GM21367 (cell line): ENCODE data around the gene NOC2L.
A peak's percentile ranks its signal among the peaks of the same experiment; 100 is the strongest.

Experiments
- ATAC-seq: cut with Tn5 transposase; IDR thresholded peaks from one replicate; pipeline ENCODE4 v1.9.1; 2021; ENCODE audit not compliant: unreplicated experiment

NOC2L gene

DNA sequence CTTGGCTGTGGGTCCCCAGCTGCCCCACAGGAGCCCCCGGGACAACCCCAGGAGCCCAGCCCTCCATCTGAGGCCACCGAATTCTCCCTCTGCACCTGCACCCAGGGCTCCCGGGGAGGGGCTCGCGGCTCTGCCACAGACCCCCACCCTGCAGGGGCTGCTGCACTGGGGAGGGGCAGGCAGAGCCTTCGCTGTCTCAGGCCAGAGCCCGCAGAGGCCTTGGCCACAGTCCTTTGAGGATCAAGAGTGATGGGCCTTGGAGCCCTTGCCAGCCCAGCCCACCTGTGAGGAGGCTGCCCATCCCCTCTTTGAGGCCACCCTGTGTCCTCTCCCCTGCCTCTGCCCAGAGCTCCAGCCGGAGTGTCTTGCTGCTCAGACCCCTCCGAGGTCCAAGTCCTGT lies 16.3 kb upstream of the NOC2L start:
- ATAC-seq: no peak

DNA sequence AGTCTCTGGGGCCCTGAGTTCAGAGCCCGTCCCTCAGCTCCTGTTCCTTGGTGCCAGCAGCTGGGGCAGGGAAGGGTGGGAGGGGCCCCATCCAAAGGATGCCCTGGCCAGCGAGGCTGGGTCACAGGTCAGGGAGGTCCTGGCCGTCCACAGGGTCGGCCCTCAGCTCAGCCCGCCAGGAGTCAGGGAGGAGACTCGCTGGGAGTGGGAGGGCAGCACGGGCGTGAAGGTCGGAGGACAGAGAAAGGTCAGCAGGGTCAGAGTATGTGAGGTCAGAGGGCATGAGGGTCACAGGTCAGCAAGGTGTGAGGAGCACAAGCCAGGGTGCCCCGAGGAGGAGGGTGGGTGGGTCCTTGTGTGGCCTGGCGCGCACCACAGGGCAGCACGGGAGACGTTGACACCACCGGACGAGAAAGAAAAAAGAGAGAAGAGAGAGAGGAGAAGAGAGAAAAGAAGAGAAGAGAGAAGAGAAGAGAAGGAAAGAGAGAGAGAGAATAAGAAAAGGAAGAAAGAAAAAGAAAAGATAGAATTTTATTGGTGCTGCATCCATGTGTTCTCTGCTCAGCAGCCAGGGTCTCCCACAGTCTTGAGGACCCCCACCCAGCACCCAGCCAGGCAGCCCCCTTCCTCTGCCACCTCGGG lies 15.8 kb upstream of the NOC2L start:
- no peak for ATAC-seq

DNA sequence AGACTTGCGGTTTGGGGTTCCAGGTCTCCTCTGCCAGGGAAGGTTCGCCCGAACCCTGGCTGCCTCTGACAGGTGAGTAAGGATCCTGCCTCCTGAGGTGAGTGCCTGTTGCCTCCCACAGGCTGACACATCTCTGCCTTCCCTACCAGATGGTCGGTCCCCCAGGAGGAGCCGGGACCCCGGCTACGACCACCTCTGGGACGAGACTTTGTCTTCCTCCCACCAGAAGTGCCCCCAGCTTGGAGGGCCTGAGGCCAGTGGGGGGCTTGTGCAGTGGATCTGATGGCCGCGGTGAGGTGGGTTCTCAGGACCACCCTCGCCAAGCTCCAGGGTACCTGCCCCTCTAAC lies 15.2 kb upstream of the NOC2L start:
- ATAC-seq: no peak

DNA sequence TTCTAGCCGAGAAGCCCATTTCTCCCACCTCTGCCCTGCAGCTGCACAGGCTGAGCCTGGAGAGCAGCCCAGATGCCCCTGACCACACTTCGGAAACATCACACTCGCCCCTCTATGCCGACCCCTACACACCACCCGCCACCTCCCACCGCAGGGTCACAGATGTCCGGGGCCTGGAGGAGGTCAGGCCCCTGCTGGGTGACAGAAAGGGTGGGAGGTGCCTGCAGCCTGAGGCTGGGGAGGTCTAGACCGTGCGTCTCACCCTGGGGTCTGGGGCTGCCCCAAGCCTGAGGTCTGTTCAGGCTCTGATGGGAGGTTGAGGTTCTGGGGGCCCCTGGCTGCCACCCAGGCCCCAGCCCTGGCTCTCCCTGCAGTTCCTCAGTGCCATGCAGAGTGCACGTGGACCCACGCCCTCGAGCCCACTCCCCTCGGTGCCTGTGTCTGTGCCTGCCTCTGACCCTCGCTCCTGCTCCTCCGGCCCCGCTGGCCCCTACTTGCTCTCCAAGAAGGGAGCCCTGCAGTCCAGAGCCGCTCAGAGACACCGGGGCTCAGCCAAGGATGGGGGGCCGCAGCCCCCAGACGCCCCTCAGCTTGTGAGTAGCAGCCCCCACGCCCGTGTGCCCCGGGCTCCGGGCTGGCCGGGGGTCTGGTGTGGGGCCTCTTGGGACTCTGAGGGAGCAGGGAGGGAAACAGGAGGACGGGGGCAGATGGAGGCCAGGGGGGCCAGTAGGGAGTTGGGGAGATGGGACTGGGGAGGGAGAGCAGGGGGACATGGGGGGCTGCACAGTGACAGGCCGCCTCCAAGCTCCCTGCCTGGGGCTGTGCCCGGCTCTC lies 14.6 kb upstream of the NOC2L start:
- no peak for ATAC-seq

DNA sequence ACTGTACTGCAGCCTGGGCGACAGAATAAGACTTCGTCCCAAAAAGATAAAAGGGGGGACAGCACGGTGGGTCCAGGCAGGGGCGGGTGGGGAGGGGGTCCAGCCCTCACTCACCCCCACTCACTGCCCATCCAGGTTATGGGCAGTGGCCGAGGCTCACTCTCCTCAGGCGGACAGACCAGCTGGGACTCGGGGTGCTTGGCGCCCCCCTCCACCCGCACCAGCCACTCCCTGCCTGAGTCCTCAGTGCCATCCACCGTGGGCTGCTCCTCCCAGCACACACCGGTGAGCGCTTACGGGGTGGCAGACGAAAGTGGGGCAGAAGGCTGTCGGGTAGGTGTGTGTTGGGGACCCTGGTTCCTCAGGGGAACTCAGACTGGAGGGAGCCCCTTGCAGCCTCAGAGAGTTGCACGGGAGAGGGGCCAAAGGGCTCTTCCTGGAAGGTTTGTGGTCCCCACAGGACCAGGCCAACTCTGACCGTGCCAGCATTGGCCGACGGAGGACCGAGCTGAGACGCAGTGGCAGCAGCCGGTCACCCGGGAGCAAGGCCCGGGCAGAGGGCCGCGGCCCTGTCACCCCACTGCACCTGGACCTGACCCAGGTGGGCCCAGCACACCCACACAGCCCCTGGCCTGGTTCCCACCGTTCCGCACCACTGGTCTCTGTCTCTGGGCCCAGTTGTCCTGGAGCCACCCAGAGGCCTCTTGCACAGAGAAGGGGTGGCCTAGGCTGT lies 13.8 kb upstream of the NOC2L start:
- ATAC-seq: no peak

DNA sequence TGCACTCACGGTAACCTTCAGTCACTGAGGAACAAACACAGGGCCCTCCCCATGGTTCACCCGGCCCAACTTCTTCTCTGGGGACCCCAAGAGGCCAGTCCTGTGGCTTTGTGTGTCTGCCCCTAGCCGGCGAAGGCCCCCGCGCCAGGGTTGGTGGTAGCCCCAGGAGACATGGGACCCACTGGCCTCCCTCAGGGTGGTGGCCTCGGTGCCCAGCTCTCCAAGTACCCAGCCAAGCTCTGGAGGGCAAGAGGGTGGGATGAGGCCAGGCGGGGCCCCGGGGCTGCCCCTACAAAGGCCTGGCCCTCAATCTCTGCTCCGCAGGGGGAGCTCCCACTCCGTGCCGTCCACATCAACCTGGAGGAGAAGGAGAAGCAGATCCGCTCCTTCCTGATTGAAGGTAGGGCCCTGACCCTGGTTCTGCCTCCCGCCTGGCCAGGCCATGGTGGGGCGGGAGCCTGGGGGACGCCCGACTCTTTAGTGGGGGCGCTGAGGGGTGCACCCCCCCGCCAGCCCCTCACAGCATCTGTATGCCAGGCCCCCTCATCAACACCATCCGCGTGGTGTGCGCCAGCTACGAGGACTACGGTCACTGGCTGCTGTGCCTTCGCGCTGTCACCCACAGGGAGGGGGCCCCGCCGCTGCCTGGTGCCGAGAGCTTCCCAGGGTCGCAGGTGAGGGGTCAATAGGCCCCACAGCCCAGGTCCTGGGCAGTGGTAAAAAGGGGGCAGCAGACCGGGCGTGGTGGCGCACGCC lies 12.9 kb upstream of the NOC2L start:
- ATAC-seq: no peak

DNA sequence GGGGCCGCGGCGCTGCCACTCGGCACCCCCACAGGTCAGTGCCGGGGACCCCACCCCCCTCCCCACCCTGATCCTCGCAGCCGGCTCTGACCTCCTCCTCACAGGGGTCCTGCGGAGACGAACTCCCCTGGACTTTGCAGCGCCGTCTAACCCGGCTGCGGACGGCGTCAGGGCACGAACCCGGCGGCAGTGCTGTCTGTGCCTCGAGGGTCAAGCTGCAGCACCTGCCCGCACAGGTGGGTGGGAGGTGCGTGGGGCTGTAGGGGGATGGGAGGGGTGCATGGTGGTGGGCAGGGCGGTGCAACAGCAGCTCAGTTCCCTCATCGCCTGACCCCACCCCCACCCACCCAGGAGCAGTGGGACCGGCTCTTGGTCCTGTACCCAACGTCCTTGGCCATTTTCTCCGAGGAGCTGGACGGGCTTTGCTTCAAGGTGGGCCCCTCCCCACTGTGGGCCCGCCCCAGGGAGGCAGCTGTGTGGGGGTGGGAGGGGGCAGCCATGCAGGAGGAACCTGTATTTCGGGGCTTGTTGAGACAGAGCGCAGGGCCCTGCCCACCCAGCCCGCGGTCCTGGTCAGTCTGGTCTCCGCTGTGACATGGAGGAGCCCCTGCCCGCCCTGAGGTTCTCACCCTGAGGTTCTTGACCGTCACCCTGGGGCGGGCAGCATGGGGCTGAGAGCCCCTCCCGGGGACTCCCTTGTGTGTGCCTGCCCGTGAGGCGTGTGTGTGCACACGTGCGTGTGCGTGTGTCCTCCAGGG lies 12.1 kb upstream of the NOC2L start:
- no peak for ATAC-seq

DNA sequence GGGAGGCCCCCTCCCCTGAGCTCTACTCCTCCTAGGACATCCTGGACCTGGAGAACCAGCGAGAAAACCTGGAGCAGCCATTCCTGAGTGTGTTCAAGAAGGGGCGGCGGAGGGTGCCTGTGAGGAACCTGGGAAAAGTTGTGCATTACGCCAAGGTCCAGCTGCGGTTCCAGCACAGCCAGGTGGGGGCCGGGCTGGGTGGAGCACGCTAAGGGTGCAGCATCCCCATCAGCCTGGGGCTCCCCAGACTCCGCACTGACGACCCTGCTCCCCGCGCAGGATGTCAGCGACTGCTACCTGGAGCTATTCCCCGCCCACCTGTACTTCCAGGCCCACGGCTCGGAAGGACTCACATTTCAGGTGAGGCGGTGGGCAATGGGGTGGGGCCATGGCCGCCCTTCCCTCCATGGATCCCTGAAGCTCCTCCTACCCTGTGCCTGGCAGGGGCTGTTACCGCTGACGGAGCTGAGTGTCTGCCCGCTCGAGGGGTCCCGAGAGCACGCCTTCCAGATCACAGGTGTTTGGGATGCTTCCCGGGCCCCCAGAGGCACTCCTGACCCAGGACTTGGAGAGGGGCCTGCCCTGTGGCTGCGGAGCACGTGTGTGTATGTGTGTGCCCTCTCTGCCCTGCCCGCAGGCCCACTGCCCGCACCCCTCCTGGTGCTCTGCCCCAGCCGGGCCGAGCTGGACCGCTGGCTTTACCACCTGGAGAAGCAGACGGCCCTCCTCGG lies 11.4 kb upstream of the NOC2L start:
- ATAC-seq: no peak

DNA sequence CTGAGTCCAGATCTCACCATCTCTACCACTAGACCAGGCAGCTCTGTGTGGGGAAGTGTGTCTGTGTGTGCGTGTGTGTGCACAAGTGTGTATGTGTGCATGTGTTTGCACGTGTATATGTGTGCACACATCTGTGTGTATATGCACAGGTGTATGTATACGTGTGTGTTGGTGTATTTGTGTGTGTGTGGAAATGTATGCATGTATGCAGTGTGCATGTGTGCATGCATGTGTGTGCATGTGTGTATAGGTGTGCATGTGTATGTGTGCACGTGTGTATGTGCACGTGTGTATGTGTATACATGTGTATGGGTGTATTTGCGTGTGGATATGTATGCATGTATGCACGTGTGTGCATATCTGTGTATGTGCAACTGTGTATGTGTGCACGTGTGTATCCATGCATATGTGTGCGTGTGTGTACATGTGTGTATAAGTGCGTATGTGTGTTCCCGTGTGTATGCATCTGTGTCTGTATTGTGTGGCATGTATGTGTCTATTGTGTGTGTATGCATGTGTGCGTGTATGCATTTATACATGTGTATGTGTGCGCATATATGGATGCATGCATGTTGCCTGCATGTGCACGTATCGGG lies 10.3 kb upstream of the NOC2L start:
- no peak for ATAC-seq

DNA sequence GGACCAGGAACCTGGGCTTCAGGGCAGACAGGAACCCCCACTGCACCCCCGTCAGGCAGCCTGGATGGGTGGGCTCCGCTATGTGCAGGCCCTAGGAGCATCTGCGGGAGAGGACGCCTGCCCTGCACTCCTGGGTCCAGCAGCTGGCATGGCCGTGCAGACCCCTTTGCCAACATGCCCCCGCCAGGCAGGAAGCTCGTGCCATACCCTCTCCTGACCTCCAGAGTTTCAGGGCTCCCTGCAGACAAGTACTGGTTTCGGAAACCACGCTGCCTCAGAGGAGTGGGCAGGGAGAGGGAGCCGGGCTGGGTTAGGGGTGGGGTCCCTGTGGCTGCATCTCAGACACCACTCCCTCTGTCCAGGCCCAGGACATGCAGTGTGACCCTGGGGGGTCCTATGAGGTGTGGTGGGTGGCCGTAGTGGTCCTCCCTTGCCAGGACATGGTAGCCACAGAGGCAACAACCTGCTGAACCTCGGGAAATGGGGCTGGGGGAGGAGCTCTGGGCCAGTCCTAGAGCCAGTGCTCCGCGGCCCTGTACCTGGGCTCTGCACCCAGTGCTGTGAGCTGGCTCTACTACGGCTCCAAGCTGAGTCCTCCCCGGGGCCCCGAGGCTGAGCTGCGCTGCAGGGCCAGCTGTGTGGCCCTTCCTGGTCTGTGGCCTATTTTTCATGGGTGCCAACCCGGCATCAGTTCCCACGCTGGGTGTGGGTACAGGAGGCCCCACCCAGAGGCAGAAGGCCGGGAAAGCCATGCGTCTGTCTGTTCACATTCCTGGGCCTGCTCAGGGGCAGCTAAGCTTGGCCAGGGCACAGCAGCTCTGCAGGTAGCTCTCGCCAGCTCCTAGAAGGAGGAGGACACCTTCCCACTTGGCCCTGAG lies 8.6 kb upstream of the NOC2L start:
- ATAC-seq: no peak

DNA sequence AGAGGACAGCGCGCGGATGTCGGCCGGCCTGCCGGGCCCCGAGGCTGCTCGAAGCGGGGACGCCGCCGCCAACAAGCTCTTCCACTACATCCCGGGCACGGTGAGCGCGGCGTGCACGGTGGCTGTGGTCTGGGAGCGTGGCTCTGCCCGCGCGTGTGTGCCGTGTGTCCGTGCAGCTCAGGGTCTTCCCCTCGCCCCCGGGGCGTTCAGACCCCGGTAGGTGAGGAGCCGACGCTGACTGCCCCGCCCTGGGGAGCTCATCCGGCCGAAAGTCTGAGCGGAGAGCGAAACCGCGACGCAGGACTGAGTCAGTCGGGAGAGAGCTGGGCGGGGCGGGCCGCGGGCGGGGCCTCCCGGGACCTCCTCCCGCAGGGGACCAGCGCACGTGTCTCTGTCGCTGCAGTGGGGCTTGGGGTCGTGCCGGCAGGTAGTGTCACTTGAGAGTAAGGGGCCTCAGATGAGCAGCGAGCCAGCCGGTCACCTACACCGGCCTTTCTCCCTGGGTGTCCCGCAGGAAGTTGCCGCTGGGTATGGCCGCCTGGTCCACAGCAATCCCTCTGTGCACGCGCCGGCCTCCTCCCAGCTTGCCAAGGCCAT lies 7.7 kb upstream of the NOC2L start:
- ATAC-seq: peak; percentile 43

DNA sequence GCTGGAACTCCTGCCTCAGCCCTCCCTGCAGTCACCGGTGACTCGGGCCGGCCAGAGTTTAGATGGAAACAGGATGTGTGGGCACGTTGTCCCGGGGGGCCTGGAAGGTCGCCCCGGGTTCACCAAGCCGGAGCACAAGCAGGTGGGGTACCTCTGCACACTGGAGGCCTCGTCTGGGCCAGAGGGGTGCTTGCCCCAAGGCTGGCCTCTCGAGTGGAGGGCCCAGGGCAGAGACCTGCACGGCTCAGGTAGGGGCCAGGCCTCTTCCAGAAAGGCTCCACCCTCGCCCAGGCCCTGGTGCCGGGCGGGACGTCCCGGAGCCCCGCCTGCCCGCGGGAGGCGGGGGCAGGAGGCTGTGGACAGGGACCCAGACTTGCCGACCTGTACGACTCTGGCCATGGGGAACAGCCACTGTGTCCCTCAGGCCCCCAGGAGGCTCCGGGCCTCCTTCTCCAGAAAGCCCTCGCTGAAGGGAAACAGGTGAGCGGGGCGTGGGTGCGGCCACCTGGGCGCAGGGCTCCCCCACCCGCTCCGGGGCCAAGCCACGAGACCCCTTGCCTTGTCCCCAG lies 7.2 kb upstream of the NOC2L start, which contains the start of gene PLEKHN1:
PLEKHN1 (plus strand) TSS at position 348 of the 569 bp plus-strand sequence; CDS start at position 398, 50 bp downstream.
- peak; percentile 30 for ATAC-seq

DNA sequence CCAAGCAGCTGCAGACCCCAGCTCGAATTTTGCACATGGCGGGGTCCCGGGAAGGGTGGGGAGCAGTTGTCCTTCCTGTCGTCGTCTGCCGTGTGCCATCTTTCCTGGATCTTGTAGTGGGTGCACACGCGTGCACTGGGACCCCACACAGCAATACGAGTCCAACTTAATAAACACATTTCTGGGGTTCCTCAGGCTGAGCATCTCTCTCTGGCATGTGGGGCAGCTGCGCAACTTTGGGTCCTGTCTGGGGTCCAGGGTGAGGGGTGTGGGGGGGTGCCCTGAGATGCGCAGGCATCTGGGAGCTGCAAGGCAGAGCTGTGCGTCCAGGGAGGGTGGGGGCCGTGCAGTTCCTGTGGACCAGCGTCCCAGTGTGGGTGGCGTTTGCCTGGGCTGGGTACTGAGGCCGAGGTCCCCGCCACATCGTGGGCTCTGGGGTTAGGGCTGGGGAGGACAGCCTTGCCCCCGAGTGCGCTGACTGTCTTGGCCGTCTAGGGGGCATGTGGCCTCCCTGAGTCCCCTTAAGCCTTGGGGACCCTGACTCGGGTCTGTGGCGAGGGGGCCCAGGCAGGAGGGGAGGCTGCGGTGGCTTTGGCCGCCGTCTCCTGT lies 6.6 kb upstream of the NOC2L start:
- no peak for ATAC-seq

DNA sequence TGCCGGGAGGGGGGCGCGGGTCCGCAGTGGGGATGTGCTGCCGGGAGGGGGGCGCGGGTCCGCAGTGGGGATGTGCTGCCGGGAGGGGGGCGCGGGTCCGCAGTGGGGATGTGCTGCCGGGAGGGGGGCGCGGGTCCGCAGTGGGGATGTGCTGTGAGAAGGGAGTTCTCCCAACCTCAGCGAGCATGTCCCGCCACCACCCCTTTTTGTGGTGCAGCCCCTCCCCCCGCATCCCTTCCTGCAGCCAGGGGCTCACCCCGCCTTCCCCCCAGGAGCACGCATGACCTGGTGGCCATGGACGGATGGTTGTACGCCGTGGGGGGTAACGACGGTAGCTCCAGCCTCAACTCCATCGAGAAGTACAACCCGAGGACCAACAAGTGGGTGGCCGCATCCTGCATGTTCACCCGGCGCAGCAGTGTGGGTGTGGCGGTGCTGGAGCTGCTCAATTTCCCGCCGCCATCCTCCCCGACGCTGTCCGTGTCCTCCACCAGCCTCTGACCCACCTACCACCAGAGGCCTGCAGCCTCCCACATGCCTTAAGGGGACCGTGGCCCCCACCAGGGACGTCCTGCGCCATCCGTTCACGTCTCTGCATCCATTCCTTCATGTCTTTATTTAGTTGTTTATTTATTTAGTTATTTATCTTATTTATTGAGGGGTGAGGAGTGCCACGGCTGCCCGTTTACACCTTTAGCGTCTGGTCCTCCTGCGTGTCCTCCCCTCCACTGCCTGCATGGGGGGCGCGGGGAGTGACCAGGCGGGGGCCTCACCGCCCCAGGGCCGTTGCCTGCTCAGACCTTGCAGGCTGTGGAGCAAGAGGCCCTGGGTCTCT lies 5.9 kb upstream of the NOC2L start:
- ATAC-seq: no peak

DNA sequence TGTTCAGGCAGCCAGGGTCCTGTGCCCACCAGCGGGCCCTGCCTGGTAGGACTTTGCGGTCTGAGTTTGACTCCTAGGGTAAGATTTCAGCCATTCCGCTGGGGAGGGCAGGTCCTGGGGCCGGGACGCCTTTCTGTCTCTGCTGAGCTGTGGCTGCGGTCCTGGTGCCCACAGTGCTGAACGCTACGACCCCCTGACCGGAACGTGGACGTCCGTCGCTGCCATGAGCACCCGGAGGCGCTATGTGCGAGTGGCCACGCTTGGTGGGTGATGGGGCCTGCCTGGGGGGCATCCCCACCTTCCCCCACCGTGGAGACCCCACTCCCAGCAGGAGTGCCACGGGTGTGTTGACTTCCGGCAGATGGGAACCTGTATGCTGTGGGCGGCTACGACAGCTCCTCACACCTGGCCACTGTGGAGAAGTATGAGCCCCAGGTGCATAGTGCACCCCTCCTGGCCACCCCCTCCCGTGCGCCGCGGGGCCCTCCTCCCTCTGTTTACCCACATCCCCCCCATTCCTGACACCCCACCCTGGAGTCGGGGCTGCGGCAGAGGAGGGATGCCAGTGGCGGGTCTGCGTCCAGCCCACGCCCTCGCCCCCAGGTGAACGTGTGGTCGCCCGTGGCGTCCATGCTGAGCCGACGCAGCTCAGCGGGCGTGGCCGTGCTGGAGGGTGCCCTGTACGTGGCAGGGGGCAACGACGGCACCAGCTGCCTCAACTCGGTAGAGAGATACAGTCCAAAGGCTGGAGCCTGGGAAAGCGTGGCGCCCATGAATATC lies 4.9 kb upstream of the NOC2L start:
- ATAC-seq: no peak

DNA sequence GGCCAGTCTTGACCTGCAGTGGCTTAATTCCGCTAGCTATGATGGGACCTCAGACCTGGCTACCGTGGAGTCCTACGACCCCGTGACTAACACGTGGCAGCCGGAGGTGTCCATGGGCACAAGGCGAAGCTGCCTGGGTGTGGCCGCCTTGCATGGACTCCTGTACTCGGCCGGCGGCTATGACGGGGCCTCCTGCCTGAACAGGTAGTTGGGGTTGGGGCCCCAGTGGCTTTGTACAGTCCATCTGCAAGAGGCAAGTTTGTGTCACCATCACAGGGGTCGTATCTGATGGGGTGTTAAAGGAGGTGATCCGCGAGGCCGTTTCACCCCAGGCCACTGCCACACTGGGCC lies 4.2 kb upstream of the NOC2L start:
- no peak for ATAC-seq
